ENCODE measurements around the gene MYO1H.

MYO1H gene

DNA sequence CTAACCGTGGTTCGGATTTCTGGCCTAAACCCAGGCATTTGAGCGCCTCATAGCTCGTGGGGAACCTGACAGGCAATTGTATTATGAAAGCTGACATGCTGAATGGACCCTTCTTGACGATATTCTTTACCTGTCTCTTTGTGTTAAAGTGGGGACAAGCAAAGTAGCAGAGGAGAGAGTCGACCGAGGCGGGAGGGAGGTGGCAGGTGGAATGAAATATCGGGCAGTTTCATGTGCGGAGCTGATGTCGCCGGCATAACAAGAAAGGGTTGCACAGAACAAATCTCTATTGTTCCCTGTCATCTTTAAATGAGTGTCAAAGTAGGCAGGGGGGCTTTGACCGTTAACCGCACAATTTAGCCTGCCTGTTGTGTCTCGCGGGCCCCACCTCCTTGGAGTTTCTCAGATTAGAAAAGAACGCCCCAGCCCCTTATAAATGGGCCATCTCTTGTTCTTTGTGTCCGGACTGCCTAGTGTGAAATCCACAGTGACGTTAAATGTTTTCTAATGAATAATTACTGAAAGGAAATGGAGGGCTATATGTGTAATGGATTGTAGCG lies 11.5 kb downstream of the MYO1H start:
- DNase-seq (ENCODE audit: low read depth in 2 of 2): no peak
- H3K4me3 ChIP-seq (replicated peaks in 1 of 2; ENCODE audit: low read depth in 2 of 2, low read length in 2 of 2): no peak overlapping the region
- no peak for TF ChIP-seq CTCF (IDR thresholded peaks at IDR 0.05; ENCODE audit: low read depth, low read length)

- no peak for DNase-seq (ENCODE audit: low read depth in 2 of 2)
- no peak for TF ChIP-seq CTCF (IDR thresholded peaks at IDR 0.05; ENCODE audit: low read depth, low read length)
These were observed 22.1 kb downstream of the MYO1H start for GRCh38 chr12:109369831-109370230.

DNA sequence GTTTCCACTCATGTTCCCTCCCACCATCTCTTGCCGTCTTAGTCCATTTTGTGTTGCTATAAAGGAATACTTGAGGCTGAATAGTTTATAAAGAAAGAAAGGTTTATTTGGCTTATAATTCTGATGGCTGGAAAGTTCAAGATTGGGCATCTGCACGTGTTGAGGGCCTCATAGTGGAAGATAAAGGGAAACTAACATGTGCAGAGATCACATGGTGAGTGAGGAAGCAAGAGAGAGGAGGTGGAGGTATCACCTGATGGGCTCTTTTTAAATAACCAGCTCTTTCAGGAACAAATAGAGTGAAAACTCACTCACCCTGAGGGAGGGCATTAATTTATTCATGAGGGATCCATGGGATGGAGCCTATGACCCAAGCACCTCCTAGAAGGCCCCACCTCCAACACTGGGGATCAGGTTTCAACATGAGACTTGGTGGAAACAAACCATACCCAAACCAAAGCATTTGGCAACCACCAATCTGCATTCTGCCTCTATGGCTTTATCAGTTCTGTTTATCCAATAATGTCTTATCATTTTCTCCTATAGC lies 29.5 kb downstream of the MYO1H start:
- no peak for DNase-seq (ENCODE audit: low read depth in 2 of 2)
- no peak for TF ChIP-seq CTCF (IDR thresholded peaks at IDR 0.05; ENCODE audit: low read depth, low read length)
- no peak overlapping the region for H3K4me3 ChIP-seq (replicated peaks in 1 of 2; ENCODE audit: low read depth in 2 of 2, low read length in 2 of 2)

More at GRCh38 chr12:109369831-109370230, 22.1 kb downstream of the MYO1H start:
- no peak overlapping the region for H3K4me3 ChIP-seq (replicated peaks in 1 of 2; ENCODE audit: low read depth in 2 of 2, low read length in 2 of 2)

DNA sequence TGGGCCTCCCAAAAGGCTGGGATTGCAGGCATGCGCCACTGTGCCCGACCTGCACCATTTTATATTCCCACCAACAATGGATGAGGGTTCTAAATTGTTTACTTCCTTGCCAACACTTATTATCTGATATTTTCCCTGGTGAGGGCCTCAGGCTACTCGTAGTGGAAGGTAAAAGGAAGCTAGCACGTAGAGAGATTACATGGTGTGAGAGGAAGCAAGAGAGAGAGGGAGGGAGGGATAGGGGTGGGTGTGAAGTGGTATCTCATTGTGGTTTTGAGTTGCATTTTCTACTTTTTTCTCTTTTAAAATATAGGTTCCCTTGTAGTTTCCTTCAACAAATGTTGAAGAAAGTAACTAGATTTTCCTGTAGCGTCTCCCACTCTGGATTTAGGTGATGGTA lies 30.9 kb downstream of the MYO1H start:
- TF ChIP-seq CTCF (IDR thresholded peaks at IDR 0.05; ENCODE audit: low read depth, low read length): no peak
- DNase-seq (ENCODE audit: low read depth in 2 of 2): no peak
- H3K4me3 ChIP-seq (replicated peaks in 1 of 2; ENCODE audit: low read depth in 2 of 2, low read length in 2 of 2): no peak overlapping the region

DNA sequence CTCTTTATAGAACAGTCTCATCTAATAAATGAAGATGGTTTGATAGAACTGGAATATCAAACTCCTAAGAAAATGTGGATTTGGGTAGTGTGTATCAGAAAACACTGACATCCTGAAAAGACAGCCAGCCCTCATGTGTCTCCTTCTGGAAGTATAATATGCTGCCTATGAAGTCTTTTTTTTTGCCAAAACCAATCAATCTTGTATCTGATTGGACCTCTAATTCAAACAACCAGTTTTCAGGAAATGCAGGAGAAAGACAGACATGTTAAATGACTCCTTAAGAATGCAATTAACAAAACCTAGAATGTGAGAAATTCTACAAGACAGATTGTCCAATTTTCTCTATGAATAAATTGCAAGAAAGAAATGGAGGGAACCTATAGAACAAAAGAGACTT lies 34.3 kb downstream of the MYO1H start:
- TF ChIP-seq CTCF (IDR thresholded peaks at IDR 0.05; ENCODE audit: low read depth, low read length): no peak

DNA sequence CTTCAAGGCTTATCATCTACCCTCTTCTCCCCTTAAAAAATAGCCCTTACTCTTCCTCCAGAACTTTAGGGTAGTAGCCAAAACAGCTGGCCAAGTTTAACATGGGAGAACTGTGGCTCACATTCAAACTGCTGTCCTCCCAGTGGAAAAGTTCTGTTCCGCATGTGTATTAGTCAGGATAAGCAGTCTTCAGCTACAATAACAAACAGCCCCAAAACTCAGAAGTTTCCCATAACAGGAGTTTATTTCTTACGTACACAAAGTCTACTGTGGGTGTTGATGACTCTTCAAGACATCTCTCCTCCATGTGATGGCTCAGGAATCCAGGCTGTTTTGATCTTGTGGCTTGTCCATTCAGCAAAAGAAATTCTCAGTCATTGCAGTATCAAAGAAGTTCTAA lies 35.5 kb downstream of the MYO1H start:
- H3K4me3 ChIP-seq (replicated peaks in 1 of 2; ENCODE audit: low read depth in 2 of 2, low read length in 2 of 2): no peak overlapping the region
- TF ChIP-seq CTCF (IDR thresholded peaks at IDR 0.05; ENCODE audit: low read depth, low read length): no peak

More for the DNA sequence above, 34.3 kb downstream of the MYO1H start:
- H3K4me3 ChIP-seq (replicated peaks in 1 of 2; ENCODE audit: low read depth in 2 of 2, low read length in 2 of 2): no peak overlapping the region
- DNase-seq (ENCODE audit: low read depth in 2 of 2): no peak

More for the DNA sequence above, 35.5 kb downstream of the MYO1H start:
- no peak for DNase-seq (ENCODE audit: low read depth in 2 of 2)

All from cardiac fibroblast (primary cell).